ENCODE data around the gene PELO.

The PELO gene

GRCh38 chr5:52798938-52799337 lies 11.2 kb downstream of the PELO start:
- TF ChIP-seq FOXA1 (IDR thresholded peaks at IDR 0.05) (no peak), LEF1 (IDR thresholded peaks at IDR 0.05; ENCODE audit: borderline replicate concordance) (no peak), ARNT (IDR thresholded peaks at IDR 0.05) (no peak), SP1 (IDR thresholded peaks at IDR 0.05) (no peak), NFRKB (IDR thresholded peaks at IDR 0.05) (no peak), HDGF (IDR thresholded peaks at IDR 0.05; ENCODE audit: borderline replicate concordance) (no peak), PKNOX1 (IDR thresholded peaks at IDR 0.05) (no peak), TARDBP (IDR thresholded peaks at IDR 0.05) (no peak), FOXK2 (IDR thresholded peaks at IDR 0.05) (no peak), ZNF384 (IDR thresholded peaks at IDR 0.05) (no peak), BHLHE40 (IDR thresholded peaks at IDR 0.05; ENCODE audit: borderline replicate concordance) (no peak), FOXM1 (IDR thresholded peaks at IDR 0.05; ENCODE audit: borderline replicate concordance) (no peak), SUZ12 (IDR thresholded peaks at IDR 0.05) (no peak), ELF4 (IDR thresholded peaks at IDR 0.05) (no peak), L3MBTL2 (conservative IDR thresholded peaks at IDR 0.05) (no peak), CTBP1 (IDR thresholded peaks at IDR 0.05; ENCODE audit: borderline replicate concordance) (no peak)
- ChIA-PET CTCF (interaction anchor here (0.6 to 1.0 kb wide), 4 partner anchors 10 to 1414 kb away, joined by 3 to 4 read pairs (median 3); no protein-coding TSS in a partner anchor), POLR2A (interaction anchor here (0.6 to 2.5 kb wide), 12 partner anchors 9 to 117 kb away, joined by 3 to 14 read pairs (median 3); partner anchors contain the start of genes ITGA1 and PELO)
- no peak for DNase-seq (ENCODE audit: extremely low spot score)

GRCh38 chr5:52799358-52799982 lies 11.8 kb downstream of the PELO start:
- DNase-seq (ENCODE audit: extremely low spot score) = peak; percentile 18
- ChIA-PET CTCF (interaction anchor here (0.6 to 1.0 kb wide), 3 partner anchors 9 to 188 kb away, joined by 3 read pairs; no protein-coding TSS in a partner anchor), POLR2A (interaction anchor here (0.6 to 2.5 kb wide), 15 partner anchors 10 to 116 kb away, joined by 3 to 14 read pairs (median 3); partner anchors contain the start of genes ITGA1 and PELO)
- no peak for TF ChIP-seq NFRKB (IDR thresholded peaks at IDR 0.05)
- TF ChIP-seq L3MBTL2 (conservative IDR thresholded peaks at IDR 0.05) = no peak
- TF ChIP-seq BHLHE40 (IDR thresholded peaks at IDR 0.05; ENCODE audit: borderline replicate concordance) = no peak

GRCh38 chr5:52799983-52800393 lies 12.3 kb downstream of the PELO start:
- CTCF ChIA-PET = interaction anchor here (0.6 to 1.0 kb wide), 2 partner anchors 9 to 11 kb away, joined by 3 read pairs; no protein-coding TSS in a partner anchor
- TF ChIP-seq ARNT (IDR thresholded peaks at IDR 0.05) (no peak), ELF4 (IDR thresholded peaks at IDR 0.05) (no peak), SP1 (IDR thresholded peaks at IDR 0.05) (no peak), NFRKB (IDR thresholded peaks at IDR 0.05) (no peak), SUZ12 (IDR thresholded peaks at IDR 0.05) (no peak), L3MBTL2 (conservative IDR thresholded peaks at IDR 0.05) (no peak; the same call in none of the 2 replicates), TARDBP (IDR thresholded peaks at IDR 0.05) (no peak), FOXK2 (IDR thresholded peaks at IDR 0.05) (no peak), FOXM1 (IDR thresholded peaks at IDR 0.05; ENCODE audit: borderline replicate concordance) (no peak), FOXA1 (IDR thresholded peaks at IDR 0.05) (no peak), PKNOX1 (IDR thresholded peaks at IDR 0.05) (no peak), ZNF384 (IDR thresholded peaks at IDR 0.05) (no peak), BHLHE40 (IDR thresholded peaks at IDR 0.05; ENCODE audit: borderline replicate concordance) (no peak), LEF1 (IDR thresholded peaks at IDR 0.05; ENCODE audit: borderline replicate concordance) (no peak), HDGF (IDR thresholded peaks at IDR 0.05; ENCODE audit: borderline replicate concordance) (no peak), CTBP1 (IDR thresholded peaks at IDR 0.05; ENCODE audit: borderline replicate concordance) (no peak)

GRCh38 chr5:52800394-52801213 lies 12.9 kb downstream of the PELO start:
- POLR2A ChIA-PET = interaction anchor here (1.0 to 2.5 kb wide), 6 partner anchors 11 to 72 kb away, joined by 3 to 14 read pairs (median 6); partner anchors contain the start of genes ITGA1 and PELO
- CTCF ChIA-PET = interaction anchor here (0.6 kb wide), 1 partner anchor 17 kb away, joined by 3 read pairs; no protein-coding TSS in a partner anchor
- TF ChIP-seq L3MBTL2 (conservative IDR thresholded peaks at IDR 0.05) (peak; percentile 81; the same call in 1 of the 2 replicates), BHLHE40 (IDR thresholded peaks at IDR 0.05; ENCODE audit: borderline replicate concordance) (no peak), FOXK2 (IDR thresholded peaks at IDR 0.05) (no peak)
- DNase-seq (ENCODE audit: extremely low spot score) = peak; percentile 37

More at GRCh38 chr5:52799983-52800393, 12.3 kb downstream of the PELO start:
- peak; percentile 94 for DNase-seq (ENCODE audit: extremely low spot score)
- POLR2A ChIA-PET = interaction anchor here (0.6 to 2.5 kb wide), 14 partner anchors 10 to 115 kb away, joined by 3 to 14 read pairs (median 4); partner anchors contain the start of genes ITGA1 and PELO

- ChIA-PET CTCF (interaction anchor here (0.6 kb wide), 1 partner anchor 16 kb away, joined by 3 read pairs; no protein-coding TSS in a partner anchor), POLR2A (interaction anchor here (1.4 to 2.2 kb wide), 2 partner anchors 11 to 14 kb away, joined by 5 to 10 read pairs; partner anchors contain the start of genes ITGA1 and PELO)
- no peak for TF ChIP-seq FOXK2 (IDR thresholded peaks at IDR 0.05)
- no peak for TF ChIP-seq SP1 (IDR thresholded peaks at IDR 0.05)
- TF ChIP-seq NFRKB (IDR thresholded peaks at IDR 0.05) = no peak
- no peak for DNase-seq (ENCODE audit: extremely low spot score)
Measured at GRCh38 chr5:52801329-52801728, 13.6 kb downstream of the PELO start.

GRCh38 chr5:52802272-52802973 lies 14.7 kb downstream of the PELO start:
- TF ChIP-seq L3MBTL2 (conservative IDR thresholded peaks at IDR 0.05) (no peak), FOXM1 (IDR thresholded peaks at IDR 0.05; ENCODE audit: borderline replicate concordance) (no peak), TARDBP (IDR thresholded peaks at IDR 0.05) (no peak), LEF1 (IDR thresholded peaks at IDR 0.05; ENCODE audit: borderline replicate concordance) (no peak), FOXA1 (IDR thresholded peaks at IDR 0.05) (no peak), ELF4 (IDR thresholded peaks at IDR 0.05) (no peak), NFRKB (IDR thresholded peaks at IDR 0.05) (no peak), SP1 (IDR thresholded peaks at IDR 0.05) (no peak), CTBP1 (IDR thresholded peaks at IDR 0.05; ENCODE audit: borderline replicate concordance) (no peak), ZNF384 (IDR thresholded peaks at IDR 0.05) (no peak), ARNT (IDR thresholded peaks at IDR 0.05) (no peak), SUZ12 (IDR thresholded peaks at IDR 0.05) (no peak), BHLHE40 (IDR thresholded peaks at IDR 0.05; ENCODE audit: borderline replicate concordance) (no peak), PKNOX1 (IDR thresholded peaks at IDR 0.05) (no peak)
- POLR2A ChIA-PET = no interaction called here
- no peak for DNase-seq (ENCODE audit: extremely low spot score)
- CTCF ChIA-PET = no interaction called here

Measured in HEK293T (cell line).